HFFc6 (cell line): Measurements from ENCODE around the gene TEX13C. TPM values are rescaled to one million over a fixed set of nuclear protein-coding genes. Genes with fewer than 3 reads are reported as not detected.

ENCODE experiments used
- DNase-seq: peaks from one replicate; pipeline ENCODE4 v3.0.0-alpha.2; 2018
- H3K27ac Mint-ChIP-seq: 2 replicates; pipeline ENCODE4 v1.8.0; 2020; ENCODE audit warnings: mild to moderate bottlenecking, mixed read lengths
- H3K27me3 Mint-ChIP-seq: 2 replicates; pipeline ENCODE4 v1.8.0; 2021; ENCODE audit warnings: mild to moderate bottlenecking, moderate library complexity, mixed read lengths; ENCODE audit not compliant: insufficient read depth
- H3K36me3 Mint-ChIP-seq: 2 replicates; pipeline ENCODE4 v1.8.0; 2021; ENCODE audit warnings: low read depth, mixed read lengths
- H3K4me1 Mint-ChIP-seq: 2 replicates; pipeline ENCODE4 v1.8.0; 2020; ENCODE audit warnings: low read depth, mixed read lengths
- H3K4me3 Mint-ChIP-seq: 2 replicates; pipeline ENCODE4 v1.8.0; 2020; ENCODE audit warnings: mild to moderate bottlenecking, moderate library complexity, mixed read lengths
- H3K9me3 Mint-ChIP-seq: 2 replicates; pipeline ENCODE4 v1.8.0; 2020; ENCODE audit warnings: mild to moderate bottlenecking, mixed read lengths
- CTCF ChIP-seq: fragments of 200-600 bp; sonication (generic); IDR thresholded peaks from 2 replicates; pipeline ENCODE4 v1.5.0; 2021; ENCODE audit warnings: antibody characterized with exemption, mild to moderate bottlenecking
- total RNA-seq, 6 experiments: library from RNA; stranded (reverse); fragmentation: NEBNext Ultra II Directional; extraction: Animal tissue kit (Norgen Biotek cat#: 25700); gene quantifications; 2 replicates in 1 of 6; 3 replicates in 5 of 6; pipeline ENCODE4 v1.2.3, GENCODE V29; 2021

TEX13C gene
- total RNA-seq, 6 experiments from 2014 or later = not detected

DNA sequence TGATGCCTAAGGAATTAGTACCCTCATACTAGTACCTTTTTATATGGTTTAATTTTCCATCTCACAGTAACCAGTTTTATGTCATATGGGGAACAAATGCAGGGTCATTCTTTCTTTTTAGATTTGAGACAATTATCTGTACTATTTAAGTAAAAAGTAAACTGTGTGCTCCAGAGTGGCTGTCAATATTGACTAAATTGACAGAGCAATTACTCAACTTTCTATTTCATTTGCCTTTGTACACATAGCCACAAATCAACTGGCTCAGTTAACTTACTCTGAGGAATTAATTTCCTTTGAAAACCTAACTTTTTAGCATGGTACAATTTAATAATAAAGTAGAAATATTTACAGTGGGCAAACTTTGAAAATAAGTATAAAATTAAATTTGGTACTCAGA is 28.5 kb upstream of the TEX13C start:
- H3K36me3 Mint-ChIP-seq = no peaks in the 10 kb centered on the region
- H3K4me1 Mint-ChIP-seq = no peaks in the 10 kb centered on the region
- H3K4me3 Mint-ChIP-seq = no peak overlapping the region
- no peak for TF ChIP-seq CTCF
- H3K27me3 Mint-ChIP-seq = no peaks in the 10 kb centered on the region
- no peak for DNase-seq
- H3K9me3 Mint-ChIP-seq = no peaks in the 10 kb centered on the region
- H3K27ac Mint-ChIP-seq = no peak overlapping the region

DNA sequence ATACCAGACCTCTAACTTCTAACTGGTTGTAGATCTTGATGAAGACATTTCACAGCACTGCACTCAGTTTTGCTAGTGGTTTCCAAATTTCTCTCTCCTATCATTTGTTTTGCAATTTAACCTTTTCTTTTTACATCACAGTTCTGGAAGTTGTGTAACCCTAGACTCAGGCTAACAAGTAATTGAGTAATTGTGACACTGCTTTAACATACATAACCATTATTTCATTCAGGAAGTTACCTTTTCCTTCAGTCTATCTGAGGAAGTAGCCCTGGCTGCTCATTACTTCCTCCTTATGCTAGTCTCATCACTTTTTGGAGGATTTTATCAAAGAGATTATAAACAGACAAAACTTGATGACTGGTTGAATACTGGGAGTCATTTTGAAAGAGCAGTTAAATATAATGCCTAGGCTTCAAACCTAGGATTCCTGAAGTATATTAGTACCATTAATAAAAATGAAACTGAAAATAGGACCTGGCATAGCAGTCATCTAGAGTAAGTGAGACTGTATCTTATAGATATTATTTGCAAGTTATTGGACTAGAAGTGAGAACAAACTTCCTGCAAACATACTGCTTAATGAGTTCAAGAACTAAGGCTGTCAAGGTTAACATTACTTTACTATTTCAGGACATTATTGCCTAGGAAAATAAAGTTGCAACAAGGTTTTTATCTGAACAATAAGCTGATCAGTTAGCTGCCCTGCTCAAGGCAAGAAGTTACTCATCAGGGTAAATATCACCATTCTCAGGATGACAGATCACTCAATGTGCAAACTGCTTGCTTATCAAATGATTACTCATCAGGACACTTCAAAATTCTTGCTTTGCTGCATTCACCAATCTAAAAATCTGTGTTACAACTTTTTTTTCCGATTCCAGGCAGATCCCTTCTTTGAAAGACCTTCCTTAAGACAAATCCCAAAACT is 25.6 kb upstream of the TEX13C start:
- no peaks in the 10 kb centered on the region for H3K27me3 Mint-ChIP-seq
- no peak for DNase-seq
- H3K4me1 Mint-ChIP-seq = no peaks in the 10 kb centered on the region
- H3K9me3 Mint-ChIP-seq = peaks cover 4% of the 10 kb centered on the region; the same call in 1 of the 2 replicates
- TF ChIP-seq CTCF = no peak
- no peaks in the 10 kb centered on the region for H3K36me3 Mint-ChIP-seq
- H3K27ac Mint-ChIP-seq = no peak overlapping the region
- H3K4me3 Mint-ChIP-seq = no peak overlapping the region

DNA sequence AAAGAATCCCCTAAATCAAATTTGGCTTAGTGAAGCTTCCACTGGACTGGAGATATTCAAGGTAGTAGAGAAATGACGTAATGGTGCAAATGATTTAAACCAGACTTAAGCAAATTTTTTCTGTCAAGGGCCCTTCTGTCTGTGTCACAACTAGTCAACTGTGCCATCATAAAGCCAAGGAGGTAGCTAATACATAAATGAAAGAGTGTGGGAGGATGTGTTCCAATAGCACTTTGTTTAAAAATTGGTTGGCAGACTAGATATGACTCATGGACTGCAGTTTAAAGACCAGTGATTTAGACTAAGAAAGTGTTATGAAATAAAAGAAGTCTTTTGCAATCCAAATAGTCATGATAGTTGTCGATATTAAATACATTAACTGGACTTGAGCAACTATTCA is 24.3 kb upstream of the TEX13C start:
- H3K4me3 Mint-ChIP-seq = no peak overlapping the region
- no peak overlapping the region for H3K27ac Mint-ChIP-seq
- TF ChIP-seq CTCF = no peak
- no peaks in the 10 kb centered on the region for H3K36me3 Mint-ChIP-seq
- H3K9me3 Mint-ChIP-seq = peaks cover 4% of the 10 kb centered on the region; the same call in 1 of the 2 replicates
- DNase-seq = no peak
- H3K4me1 Mint-ChIP-seq = no peaks in the 10 kb centered on the region
- no peaks in the 10 kb centered on the region for H3K27me3 Mint-ChIP-seq

- Mint-ChIP-seq H3K36me3 (no peaks in the 10 kb centered on the region), H3K27me3 (no peaks in the 10 kb centered on the region), H3K4me1 (no peaks in the 10 kb centered on the region), H3K4me3 (no peak overlapping the region), H3K27ac (no peak overlapping the region), H3K9me3 (peaks cover 4% of the 10 kb centered on the region; the same call in 1 of the 2 replicates)
- TF ChIP-seq CTCF = no peak
- DNase-seq = no peak
Observed at GRCh38 chrX:125298871-125299270, 20.8 kb upstream of the TEX13C start.

GRCh38 chrX:125306335-125306866 is 13.3 kb upstream of the TEX13C start:
- Mint-ChIP-seq H3K4me3 (no peak overlapping the region), H3K27me3 (no peaks in the 10 kb centered on the region), H3K9me3 (peaks cover 16% of the 10 kb centered on the region), H3K27ac (no peak overlapping the region), H3K4me1 (no peaks in the 10 kb centered on the region), H3K36me3 (no peaks in the 10 kb centered on the region)
- no peak for TF ChIP-seq CTCF
- DNase-seq = no peak
